ENCODE data around the gene C20orf144.
"Not testable (repeated sequence)": the region's sequence is repeated elsewhere in the genome, so short reads cannot be mapped to it uniquely, and the experiment has no call there.

Gene C20orf144

DNA sequence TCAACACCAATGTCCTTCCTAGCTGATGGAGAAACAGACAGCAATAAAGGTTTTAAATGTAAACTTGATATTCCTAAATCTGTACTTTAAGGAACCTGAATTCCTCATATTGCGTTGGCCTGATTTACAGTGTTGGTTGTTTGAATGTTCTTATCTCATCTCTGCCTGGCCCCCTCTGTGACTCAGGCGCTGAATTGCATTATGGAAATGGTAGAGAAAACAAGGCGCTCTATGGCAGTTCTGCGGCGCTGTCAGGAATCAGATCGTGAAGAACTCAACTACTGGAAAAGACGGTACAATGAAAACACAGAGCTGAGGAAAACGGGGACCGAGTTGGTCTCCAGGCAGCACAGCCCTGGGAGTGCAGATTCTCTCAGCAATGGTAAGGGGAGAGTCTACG lies 32.6 kb upstream of the C20orf144 start:
- DNase-seq (ENCODE audit: low read depth): no peak

DNA sequence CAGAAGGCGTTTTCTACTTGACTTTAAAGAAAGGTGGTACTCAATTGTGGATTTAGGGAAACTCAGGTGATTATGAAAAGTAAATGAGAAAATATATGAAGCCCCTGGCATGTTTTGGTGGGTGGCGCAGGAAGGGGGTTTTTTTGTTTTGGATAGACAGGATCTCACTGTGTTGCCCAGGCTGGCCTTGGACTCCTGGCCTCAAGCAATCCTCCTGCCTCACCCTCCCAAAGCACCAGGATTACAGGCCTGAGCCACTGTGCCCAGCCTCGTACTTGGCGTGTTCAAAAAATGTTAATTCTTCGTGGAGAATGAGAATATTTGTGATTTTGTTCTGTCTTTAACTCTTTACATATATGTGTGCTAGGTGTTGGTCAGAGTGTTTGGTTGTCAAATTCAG lies 32.1 kb upstream of the C20orf144 start:
- DNase-seq (ENCODE audit: low read depth): no peak
- TF ChIP-seq, protein P1, sequence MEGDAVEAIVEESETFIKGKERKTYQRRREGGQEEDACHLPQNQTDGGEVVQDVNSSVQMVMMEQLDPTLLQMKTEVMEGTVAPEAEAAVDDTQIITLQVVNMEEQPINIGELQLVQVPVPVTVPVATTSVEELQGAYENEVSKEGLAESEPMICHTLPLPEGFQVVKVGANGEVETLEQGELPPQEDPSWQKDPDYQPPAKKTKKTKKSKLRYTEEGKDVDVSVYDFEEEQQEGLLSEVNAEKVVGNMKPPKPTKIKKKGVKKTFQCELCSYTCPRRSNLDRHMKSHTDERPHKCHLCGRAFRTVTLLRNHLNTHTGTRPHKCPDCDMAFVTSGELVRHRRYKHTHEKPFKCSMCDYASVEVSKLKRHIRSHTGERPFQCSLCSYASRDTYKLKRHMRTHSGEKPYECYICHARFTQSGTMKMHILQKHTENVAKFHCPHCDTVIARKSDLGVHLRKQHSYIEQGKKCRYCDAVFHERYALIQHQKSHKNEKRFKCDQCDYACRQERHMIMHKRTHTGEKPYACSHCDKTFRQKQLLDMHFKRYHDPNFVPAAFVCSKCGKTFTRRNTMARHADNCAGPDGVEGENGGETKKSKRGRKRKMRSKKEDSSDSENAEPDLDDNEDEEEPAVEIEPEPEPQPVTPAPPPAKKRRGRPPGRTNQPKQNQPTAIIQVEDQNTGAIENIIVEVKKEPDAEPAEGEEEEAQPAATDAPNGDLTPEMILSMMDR (conservative IDR thresholded peaks at IDR 0.05; ENCODE audit: low read depth, low read length): no peak
- no peak overlapping the region for H3K4me3 ChIP-seq (ENCODE audit: low read length)

More for the DNA sequence above, 32.6 kb upstream of the C20orf144 start:
- TF ChIP-seq, protein P1 (conservative IDR thresholded peaks at IDR 0.05; ENCODE audit: low read depth, low read length): no peak
- no peak overlapping the region for H3K4me3 ChIP-seq (ENCODE audit: low read length)

DNA sequence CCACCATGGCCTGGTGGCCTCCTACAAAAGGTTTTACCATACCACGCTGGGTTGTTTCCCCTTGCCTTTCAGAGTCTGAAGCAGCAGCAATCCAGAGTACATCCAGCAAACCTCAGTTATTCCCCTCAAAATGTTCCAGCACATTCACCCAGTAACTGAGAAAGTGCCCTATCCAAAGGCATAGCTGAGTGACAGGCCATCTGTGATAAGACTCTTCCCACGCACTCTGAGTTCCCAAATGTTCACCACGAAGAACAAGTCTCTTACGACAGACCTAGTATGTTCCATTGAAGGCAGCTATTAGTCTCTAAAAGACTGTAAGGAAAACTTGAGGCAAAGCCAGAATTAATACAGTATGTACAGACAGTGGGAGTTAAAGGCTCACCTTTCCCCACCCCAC lies 31.6 kb upstream of the C20orf144 start:
- TF ChIP-seq, protein P1 (conservative IDR thresholded peaks at IDR 0.05; ENCODE audit: low read depth, low read length): no peak
- H3K4me3 ChIP-seq (ENCODE audit: low read length): no peak overlapping the region
- no peak for DNase-seq (ENCODE audit: low read depth)

DNA sequence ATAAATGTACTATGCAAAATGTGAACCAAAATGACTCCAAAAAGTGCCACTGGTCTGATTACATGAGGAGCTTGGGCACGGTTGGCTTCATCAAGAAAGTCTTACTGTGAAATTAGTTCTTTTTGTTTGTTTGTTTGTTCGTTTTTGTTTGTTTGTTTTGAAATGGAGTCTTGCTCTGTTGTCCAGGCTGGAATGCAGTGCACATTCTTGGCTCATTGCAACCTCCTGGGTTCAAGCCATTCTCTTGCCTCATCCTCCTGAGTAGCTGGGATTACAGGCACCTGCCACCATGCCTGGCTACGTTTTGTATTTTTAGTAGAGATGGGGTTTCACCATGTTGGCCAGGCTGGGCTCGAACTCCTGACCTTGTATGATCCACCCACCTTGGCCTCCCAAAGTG lies 30.2 kb upstream of the C20orf144 start:
- not testable (repeated sequence) for H3K4me3 ChIP-seq (ENCODE audit: low read length); DNase-seq (ENCODE audit: low read depth)

DNA sequence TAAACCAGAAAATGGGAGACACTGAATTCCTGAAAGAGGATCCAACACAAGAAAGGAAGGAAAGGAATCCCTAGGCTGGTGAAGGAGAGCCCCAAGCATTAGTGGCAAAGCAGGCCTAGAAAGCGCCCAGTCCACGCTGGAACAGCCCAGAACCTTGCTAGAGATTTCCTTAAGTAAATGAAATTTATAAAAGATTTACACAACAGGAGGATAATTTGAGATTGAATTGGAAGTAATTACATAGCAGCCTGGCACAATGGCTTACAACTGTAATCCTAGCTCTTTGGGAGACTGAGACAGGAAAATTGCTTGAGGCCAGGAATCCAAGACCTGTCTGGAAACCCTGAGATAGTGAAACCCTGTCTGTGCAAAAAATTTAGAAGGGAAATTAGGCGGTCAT lies 26.8 kb upstream of the C20orf144 start:
- H3K4me3 ChIP-seq (ENCODE audit: low read length): no peak overlapping the region
- no peak for DNase-seq (ENCODE audit: low read depth)
- TF ChIP-seq, protein P1 (conservative IDR thresholded peaks at IDR 0.05; ENCODE audit: low read depth, low read length): no peak

DNA sequence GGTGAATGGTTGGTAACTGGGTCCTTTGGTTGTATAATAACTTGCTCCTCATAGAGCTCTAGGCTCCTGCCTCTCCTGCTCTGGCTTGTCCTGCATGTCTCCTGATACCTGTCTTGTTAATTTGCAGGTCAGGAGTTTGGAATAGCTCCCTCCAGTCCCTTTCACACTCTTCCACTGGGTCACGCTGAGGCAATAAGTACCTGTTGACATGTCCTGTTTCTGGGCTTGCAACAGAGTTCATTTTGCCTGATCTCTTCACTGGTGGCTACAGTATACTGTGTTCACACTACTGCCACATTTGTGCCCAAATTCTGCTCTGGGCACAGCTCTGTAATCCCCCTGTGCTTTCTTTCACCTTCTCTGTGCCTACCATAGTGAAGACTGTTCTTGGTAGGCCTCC lies 25.4 kb upstream of the C20orf144 start:
- TF ChIP-seq, protein P1 (conservative IDR thresholded peaks at IDR 0.05; ENCODE audit: low read depth, low read length): no peak
- DNase-seq (ENCODE audit: low read depth): no peak
- H3K4me3 ChIP-seq (ENCODE audit: low read length): no peak overlapping the region

DNA sequence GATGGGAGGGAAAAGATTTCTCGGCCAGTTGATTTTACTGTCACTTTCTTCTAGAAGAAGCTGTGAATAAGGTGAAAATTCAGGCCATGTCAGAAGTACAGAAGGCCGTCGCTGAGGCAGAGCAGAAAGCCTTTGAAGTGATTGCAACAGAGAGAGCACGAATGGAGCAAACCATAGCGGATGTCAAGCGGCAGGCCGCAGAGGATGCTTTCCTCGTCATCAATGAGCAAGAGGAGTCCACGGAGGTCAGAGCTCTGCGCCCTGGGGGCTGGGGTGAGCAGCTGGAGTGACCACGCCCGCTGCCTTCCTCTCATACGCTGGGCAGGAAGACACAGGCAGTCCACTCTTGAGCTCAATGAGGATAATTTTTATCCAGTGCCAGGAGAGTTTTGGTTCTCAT lies 21.8 kb upstream of the C20orf144 start:
- TF ChIP-seq, protein P1 (conservative IDR thresholded peaks at IDR 0.05; ENCODE audit: low read depth, low read length): no peak
- no peak for DNase-seq (ENCODE audit: low read depth)
- H3K4me3 ChIP-seq (ENCODE audit: low read length): no peak overlapping the region

All from retinal pigment epithelial cell (primary cell).